ENCODE data around the gene SPPL3.

The SPPL3 gene

DNA sequence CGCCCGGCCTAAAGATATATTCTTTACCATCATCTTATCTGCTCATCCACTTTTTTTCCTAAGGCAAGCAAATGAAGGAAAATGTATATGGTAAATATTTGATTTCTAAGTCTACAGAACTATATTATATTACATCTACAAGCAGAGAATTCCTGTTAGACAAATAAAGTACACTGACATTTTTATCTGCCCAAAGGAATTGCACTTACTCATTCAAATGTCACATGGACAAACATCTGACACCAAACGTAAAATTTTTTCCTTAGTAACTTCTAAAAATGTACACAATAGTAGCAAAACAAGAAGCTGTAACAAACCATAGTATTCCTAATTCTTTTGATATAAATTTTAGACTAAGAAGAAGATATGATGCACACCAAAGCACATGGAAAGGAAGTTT, 51.0 kb downstream of the SPPL3 start:
- H3K27ac ChIP-seq, result no peak overlapping the region
- TF ChIP-seq, protein P1, sequence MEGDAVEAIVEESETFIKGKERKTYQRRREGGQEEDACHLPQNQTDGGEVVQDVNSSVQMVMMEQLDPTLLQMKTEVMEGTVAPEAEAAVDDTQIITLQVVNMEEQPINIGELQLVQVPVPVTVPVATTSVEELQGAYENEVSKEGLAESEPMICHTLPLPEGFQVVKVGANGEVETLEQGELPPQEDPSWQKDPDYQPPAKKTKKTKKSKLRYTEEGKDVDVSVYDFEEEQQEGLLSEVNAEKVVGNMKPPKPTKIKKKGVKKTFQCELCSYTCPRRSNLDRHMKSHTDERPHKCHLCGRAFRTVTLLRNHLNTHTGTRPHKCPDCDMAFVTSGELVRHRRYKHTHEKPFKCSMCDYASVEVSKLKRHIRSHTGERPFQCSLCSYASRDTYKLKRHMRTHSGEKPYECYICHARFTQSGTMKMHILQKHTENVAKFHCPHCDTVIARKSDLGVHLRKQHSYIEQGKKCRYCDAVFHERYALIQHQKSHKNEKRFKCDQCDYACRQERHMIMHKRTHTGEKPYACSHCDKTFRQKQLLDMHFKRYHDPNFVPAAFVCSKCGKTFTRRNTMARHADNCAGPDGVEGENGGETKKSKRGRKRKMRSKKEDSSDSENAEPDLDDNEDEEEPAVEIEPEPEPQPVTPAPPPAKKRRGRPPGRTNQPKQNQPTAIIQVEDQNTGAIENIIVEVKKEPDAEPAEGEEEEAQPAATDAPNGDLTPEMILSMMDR (IDR thresholded peaks at IDR 0.05), result no peak
- no peak for TF ChIP-seq ZFX (IDR thresholded peaks at IDR 0.05; ENCODE audit: borderline replicate concordance)

DNA sequence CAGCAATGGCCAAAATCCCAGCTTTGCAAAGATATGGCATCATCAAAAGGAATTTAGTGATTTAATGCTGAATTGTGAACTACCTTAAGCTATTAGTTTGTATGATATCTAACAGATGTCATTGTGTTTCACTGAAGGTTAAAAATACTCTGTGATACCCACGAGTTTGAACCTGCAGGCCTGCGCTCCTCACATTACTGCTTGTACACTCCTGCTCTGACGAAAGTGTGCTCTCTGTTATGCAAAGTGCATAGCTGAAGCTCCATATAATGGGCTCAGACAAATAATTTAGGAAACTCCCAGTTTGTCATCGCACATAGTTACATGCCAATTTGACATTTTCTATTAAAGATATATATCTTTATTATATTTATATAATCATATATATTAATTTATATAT, 52.2 kb downstream of the SPPL3 start:
- H3K27ac ChIP-seq, result no peak overlapping the region
- no peak for TF ChIP-seq ZFX (IDR thresholded peaks at IDR 0.05; ENCODE audit: borderline replicate concordance)
- TF ChIP-seq, protein P1 (IDR thresholded peaks at IDR 0.05), result no peak

DNA sequence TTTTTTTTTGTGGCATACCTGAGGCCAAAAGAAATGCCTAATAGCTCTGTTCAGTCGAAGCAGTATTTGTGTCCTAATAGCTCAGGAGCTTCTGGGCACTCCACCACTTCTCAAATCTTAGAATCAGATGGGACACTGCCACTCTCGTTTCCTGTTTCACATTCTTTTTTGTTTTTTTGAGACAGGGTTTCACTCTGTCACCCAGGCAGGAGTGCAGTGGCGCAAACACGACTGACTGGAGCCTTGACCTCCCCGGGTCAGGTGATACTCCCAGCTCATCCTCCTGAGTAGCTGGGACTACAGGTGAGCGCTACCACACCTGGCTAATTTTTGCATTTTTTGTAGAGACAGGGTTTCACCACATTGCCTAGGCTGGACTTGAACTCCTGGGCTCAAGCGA, 52.7 kb downstream of the SPPL3 start:
- TF ChIP-seq, protein P1 (IDR thresholded peaks at IDR 0.05), result no peak
- TF ChIP-seq ZFX (IDR thresholded peaks at IDR 0.05; ENCODE audit: borderline replicate concordance), result no peak
- H3K27ac ChIP-seq, result no peak overlapping the region

DNA sequence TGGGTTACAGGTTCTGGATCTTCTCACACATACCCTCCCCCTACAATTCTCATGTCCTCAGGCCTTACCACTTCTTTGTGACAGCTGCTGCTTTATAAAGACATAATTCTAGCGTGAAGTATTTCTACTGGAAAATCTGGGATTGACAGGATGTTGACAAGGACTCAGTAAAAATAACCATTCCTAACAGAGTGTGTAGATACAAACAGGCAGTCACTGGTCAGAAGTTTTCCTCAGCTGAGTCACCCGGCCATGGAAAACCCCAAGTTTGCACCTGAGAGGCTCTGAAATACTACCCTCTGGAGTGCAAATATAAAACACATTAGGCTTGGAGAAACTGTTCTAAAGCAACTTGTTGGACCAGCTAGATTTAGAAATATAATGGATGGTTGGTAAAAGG, 54.4 kb downstream of the SPPL3 start:
- no peak overlapping the region for H3K27ac ChIP-seq
- no peak for TF ChIP-seq ZFX (IDR thresholded peaks at IDR 0.05; ENCODE audit: borderline replicate concordance)
- TF ChIP-seq, protein P1 (IDR thresholded peaks at IDR 0.05), result no peak

DNA sequence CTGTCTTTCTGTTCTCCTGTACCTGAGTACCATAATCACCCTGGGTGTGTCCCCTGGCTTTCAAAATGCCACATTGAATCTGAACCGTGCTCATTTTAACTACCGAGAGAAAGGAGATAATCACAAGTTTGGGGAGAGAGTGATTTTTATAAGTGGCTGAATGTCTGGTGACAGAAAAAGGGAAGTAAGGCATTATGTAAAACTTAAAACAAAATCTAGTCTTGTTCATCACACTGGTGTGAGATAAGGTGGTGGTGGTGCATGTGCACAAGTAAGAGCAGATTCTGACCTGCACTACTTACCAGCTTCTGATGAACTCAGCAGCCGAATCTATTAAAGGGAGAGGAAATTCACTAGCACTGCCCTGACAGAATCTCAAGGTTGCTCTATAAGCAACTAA, 56.3 kb downstream of the SPPL3 start:
- TF ChIP-seq, protein P1 (IDR thresholded peaks at IDR 0.05), result no peak
- TF ChIP-seq ZFX (IDR thresholded peaks at IDR 0.05; ENCODE audit: borderline replicate concordance), result no peak
- H3K27ac ChIP-seq, result no peak overlapping the region

DNA sequence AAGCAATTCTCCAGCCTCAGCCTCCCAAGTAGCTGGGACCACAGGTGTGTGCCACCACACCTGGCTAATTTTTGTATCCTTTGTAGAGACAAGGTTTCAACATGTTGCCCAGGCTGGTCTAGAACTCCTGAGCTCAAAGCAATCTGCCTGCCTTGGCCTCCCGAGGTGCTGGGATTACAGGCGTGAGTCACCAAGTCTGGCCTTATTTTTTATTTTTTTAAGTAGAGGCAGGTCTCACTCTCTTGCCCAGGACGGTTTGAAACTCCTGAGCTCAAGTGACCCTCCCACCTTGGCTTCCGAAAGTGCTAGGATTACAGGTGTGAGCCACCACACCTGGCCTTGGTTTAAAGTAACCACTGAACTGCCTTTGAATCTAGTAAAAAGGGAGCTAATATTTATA, 56.8 kb downstream of the SPPL3 start:
- TF ChIP-seq, protein P1 (IDR thresholded peaks at IDR 0.05), result no peak
- no peak for TF ChIP-seq ZFX (IDR thresholded peaks at IDR 0.05; ENCODE audit: borderline replicate concordance)
- no peak overlapping the region for H3K27ac ChIP-seq

DNA sequence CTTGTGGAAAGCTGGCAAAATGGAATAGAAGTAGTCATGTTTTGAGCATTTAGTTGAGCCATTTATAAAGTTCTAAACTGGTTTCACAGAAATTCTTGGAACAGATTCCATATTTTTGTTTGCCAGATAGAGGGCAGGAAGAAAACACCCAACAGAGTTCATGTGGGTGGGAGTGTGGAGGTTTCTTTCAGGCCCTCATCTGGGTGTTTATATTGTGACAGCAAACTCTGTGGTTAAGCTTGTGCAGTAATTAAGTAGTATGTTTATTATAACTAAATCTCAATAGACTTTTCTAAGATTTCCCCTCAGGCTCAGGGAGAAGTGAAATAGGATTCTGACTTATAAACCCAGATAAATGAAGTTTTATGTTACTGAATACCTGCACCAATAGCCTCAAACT, 57.4 kb downstream of the SPPL3 start:
- H3K27ac ChIP-seq, result no peak overlapping the region

More for the DNA sequence above, 57.4 kb downstream of the SPPL3 start:
- TF ChIP-seq ZFX (IDR thresholded peaks at IDR 0.05; ENCODE audit: borderline replicate concordance), result no peak
- TF ChIP-seq, protein P1 (IDR thresholded peaks at IDR 0.05), result no peak

Data from 22Rv1 (cell line).